Activated CD4-positive, alpha-beta T cell treated with anti-CD3 and anti-CD28 coated beads for 4 hours (primary cell): ENCODE measurements around the gene PIK3R1.

ENCODE experiments used
- DNase-seq, 2 donors: peaks; one replicate each; pipeline ENCODE4 v3.0.0-alpha.2; 2020

The PIK3R1 gene

DNA sequence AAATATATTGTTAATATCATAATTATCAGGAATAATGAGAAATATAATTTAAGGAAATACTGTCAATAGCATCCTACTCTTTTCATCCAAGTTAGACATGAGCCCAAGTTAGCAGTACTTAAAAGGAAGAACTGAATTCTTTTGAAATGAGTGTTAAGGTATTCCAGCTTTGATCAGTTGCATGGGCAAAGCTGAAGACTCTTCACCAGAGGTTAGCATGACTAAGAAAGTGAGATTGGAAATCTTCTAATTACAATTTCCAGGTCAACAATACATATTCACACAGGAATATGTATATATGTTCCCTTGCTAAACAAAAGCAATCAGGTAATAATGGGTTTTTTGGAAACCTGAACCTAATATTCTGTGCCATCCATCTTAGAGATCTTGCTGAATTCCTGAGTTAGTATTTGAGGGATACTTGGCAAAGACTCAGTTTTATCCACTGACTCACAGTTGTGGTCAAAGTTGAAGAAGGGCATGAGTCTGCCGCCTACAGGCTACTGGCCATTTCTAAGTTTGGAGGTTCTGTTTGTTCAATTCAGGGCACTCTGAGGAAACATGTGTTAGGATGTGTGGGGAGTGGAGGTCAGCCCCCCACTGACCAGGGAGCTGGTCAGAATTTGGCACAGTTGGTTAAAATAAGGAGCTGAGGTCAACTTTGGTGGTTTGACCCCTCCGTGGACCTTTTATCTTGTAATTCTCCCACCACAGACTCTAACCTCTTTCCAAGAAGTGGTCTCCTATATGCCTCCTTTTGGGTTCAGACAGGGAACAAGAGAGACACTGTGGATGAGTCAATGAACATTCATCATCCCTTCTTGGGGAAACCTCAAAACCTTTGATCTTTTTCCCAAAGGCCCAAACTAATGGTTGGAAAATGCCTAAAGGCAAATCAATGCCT lies 118.3 kb downstream of the PIK3R1 start:
- DNase-seq: no peak

DNA sequence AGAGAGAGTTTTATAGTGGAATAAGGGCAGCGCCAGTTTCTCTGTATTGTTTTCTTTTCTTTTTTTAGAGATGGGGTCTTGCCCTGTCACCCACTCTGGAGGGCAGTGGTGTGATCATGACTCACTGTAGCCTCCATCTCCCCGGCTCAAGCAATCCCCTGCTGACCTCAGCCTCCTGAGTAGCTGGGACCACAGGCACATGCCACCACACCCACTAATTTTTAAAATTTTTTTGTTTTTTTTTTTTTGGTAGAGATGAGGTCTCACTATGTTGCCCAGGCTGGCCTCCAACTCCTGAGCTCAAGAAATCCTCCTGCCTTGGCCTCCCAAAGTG lies 119.0 kb downstream of the PIK3R1 start:
- DNase-seq: no peak

DNA sequence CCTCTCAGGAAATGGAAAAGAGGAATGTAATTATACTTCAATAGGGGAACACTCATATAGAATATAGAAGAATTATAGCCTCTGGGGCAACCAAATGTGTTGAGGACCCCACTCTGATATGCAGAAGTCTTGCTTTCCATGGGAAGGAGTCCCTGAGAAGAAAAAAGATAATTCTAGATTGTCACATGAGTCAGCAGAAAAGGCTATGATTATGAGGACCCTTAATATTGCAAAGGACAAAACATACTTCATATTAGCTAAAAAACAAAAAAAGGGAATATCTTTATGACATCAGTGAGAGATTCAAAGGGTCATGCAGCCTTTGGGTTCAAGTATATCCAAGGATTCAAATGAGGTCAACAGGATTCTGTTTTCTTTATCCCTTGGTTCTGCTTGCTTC lies 119.5 kb downstream of the PIK3R1 start:
- no peak for DNase-seq

DNA sequence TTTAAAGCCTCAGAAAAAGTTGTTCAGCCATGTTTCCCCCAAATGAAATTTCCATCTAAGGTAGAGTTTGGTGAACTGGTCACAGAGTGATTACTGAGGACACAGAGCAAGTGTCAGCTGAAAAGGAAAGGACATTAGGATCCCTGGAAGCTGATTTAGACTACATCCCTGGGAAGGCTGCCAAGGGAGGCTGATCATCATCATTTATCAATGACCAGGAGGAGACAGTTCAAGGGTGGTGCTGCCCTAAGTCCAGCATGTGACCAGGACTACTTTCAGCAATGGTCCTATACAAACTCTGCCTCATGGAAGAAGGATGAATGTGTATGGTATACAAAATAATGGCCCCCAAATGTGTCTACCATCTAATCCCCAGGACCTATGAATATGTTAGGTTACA lies 120.6 kb downstream of the PIK3R1 start:
- no peak for DNase-seq

DNA sequence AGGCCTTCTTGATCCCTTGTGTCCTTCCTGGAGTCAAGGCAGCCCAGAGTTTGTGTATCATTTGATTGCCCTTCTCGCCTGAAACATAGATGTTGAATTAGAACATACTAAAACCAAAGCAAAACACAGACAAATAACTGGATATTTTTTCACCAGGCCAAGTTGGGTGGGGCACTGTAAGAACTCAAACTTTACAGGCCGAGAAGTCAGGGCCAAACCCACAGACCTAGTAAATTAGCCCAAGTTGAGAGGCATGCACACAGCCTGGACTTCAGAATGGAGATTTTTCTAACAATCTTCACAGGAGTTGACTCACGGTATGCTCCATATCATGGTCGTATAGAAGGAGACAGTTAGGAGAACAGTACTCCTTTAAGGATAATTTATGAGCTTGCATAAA lies 121.7 kb downstream of the PIK3R1 start:
- DNase-seq: no peak

DNA sequence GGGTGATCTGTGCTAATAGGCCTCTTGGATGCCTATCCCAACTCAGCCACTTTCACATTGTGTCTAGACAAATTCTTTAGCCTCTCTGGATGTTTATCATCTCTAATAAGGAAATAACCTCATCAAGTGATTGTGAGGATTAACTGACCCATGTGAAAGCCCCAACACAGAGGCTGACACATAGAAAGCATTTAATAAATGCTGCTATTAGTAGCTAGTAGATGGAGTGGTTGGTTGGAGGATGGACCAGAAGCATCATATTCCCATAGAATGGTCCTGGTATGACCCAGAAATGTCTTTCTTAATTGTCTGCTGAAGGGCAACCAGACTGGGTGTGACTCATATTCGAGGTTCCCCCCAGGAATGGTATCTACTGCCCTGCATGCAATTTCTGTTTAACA lies 124.4 kb downstream of the PIK3R1 start:
- no peak for DNase-seq

DNA sequence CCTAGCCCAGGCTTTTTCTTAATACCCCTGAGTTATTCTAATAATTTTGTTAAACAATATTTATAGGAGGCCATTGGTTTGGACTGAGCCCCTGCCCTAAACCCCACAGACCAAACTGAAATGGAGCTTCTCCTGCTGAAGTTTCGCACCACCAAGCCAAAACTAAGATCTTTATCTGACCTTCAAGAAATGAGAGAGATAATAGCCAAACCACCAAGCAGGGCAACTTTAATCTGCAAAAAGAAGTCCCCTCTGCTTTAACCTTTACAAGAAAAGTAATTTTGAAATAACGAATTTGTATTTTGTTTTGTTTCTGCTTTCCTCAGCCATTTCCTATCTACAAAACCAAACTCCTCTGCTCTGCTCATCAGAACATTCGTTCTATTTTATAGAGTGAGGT lies 125.5 kb downstream of the PIK3R1 start:
- DNase-seq: no peak

DNA sequence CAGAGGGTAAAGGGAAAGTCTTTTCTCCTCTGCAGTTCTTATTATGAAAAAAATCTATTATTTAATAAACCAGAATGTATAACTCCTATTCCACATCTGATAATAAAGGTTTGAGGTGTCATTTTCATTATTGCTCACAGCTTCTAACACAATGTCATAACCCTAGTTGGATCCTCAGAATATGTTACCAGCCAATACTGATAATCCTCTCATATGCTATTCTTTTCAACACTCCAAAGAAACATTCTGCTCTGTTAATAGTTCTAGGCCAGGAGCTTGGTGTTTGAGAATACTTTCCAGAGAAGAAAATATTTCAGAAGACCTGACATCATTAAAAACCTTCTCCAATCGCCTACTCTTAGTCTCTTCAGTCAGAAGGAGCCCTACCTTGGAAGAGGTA lies 127.1 kb downstream of the PIK3R1 start:
- DNase-seq: no peak

DNA sequence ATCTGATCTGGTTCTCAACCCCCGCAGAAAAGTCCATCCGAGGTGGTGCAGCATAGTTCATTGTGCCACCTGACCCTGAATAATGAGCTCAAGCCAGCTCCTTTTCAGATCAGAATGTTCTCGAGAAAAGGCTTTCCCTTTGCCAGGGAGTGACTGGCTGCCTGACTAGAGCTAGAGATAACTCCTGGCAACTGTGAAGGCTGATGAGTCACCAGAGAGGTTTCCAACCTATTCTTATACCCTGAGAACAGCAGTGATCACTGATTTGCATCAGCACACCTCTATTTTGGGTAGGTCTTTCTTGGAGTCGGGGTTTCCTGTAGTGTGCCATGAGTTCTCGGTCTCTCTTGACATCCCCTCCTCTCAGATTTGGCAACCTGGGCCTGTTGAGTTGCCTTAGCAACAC lies 127.9 kb downstream of the PIK3R1 start:
- peak; percentile 22 to 23 for DNase-seq

DNA sequence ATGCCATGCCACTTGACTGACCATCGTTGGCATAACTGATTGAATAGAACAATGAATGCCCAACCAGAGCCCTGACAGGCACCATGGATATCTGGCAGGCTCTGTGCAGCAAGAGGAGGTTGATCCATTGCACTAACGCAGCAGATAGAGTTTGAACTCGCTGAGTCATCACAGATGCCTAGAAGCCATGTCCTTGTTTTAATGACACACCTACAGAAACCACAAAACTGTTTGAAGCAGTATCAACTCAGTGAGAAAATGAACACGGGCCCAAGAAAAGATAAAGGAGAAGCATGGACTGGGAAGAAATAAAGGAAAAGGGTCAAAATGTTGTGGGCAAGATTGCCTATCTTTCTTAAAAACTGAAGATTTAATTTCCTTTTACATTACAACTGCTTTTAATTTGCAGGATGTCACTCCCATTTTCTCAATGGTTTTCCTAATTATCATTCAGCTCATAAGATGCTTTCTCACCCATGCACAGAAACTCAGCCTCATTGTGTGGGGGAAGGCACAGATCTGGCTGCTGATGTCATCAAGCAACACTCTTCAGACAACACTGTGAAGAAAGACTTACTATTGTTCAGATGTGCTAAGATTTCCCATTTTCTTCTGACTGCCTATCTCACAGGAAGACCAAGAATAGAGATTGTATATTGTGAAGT lies 129.0 kb downstream of the PIK3R1 start:
- DNase-seq: peak; percentile 26 to 31

DNA sequence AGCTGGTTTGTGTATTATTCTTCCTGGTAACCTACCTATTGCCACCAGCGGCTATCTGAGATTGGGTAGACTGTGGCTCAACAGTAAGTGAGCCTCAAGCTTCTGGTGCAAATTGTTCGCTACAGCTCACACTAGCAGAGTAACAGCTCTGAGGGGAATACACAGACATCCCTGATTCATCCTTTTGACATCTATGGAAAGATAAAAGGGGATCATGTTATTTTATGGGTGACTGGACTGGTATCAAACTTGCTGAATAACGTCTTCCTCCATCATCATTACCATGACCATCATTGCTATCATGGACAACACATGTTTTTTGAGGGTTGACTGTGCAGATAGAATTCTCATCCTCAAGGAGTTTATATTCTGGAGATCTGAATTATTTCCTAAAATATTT lies 129.6 kb downstream of the PIK3R1 start:
- no peak for DNase-seq

DNA sequence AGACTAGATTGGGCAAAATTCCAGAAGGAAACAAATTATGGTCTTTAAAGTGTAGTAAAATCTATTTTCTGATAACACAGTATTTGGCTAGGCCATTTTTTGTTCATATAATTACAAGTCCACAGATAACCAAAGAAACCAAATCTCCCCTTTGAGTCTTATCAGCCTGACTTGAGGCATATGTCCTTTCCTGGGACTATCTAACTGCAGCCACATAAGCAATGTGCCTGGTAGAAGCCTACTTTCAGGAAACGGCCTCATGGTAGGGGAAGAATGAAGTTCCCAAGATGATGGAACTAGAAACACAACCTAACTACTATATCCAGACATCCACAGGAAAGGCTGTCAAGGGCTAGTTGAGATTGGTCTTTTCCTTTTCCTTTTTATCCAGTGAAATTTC lies 130.0 kb downstream of the PIK3R1 start:
- DNase-seq: no peak

DNA sequence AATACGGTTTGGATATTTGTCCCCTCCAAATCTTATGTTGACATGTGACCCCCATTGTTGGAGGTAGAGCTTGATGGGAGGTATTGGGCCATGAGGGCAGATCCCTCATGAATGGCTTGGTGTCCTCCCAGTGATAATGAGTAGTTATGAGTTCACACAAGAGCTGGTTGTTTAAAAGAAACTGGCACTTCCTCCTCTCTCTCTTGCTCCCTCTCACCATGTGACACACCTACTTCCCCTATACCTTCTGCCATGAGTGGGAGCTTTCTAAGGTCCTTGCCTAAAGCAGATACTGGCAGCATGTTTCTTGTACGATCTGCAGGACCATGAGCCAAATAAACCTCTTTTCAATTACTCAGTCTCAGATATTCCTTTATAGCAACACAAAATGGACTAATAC lies 132.0 kb downstream of the PIK3R1 start:
- DNase-seq: no peak

DNA sequence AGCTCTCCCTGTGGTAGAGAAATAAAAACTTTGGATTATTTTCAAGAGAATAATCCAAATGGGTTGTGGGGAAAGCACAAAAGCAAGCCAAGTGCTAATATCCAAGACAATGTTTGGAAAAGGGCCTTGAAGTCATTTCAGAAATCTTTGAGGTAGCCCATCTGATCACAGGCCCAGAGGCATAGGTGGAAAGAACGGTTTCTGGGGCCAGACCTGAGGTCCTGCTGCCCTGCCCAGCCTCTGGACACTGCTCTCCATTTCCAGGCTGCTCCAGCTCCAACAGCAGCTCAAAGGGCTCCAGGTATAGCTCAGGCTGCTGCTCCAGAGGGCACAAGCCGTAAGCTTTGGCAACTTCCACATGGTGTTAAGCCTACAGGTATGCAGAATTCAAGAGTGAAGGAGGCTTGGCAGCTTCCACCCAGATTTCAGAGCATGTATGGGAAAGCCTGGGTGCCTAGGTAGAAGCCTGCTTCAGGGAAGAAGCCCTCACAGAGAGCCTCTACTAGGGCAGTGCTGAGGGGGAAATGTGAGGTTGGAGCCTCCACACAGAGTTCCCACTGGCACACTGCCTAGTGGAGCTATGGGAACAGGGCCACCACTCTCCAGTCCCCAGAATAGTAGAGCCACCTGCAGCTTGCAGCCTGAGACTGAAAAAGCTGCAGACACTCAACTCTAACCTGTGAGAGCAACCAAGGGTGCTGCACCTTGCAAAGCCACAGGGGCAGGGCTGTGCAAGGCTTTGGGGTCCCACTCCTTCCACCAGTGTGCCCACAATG lies 133.1 kb downstream of the PIK3R1 start:
- no peak for DNase-seq

DNA sequence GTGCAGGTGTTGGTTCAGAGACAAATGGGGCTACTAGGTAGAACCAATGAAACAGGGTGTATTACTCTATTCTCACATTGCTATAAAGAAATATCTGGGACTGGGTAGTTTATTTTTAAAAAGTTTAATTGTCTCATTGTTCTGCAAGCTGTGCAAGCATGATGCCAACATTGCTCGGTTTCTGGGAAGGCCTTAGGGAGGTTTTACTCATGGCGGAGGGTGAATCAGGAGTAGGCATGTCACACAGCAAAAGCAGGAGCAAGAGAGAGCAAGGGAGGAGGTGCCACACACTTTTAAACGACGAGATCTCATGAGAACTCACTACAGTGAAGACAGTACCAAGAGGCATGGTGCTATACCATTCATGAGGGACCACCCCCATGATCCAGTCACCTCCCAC lies 134.6 kb downstream of the PIK3R1 start:
- DNase-seq: no peak
